Measurements from ENCODE around the gene SLFN5. TPM values are rescaled to one million over a fixed set of nuclear protein-coding genes. Genes with fewer than 3 reads are reported as not detected.

Gene SLFN5
- total and polyA plus RNA-seq, 4 donors: 8.5 to 51.7 (median 30.8) TPM

GRCh38 chr17:35283767-35284166, 40.9 kb downstream of the SLFN5 start:
- no peak overlapping the region for H3K27ac ChIP-seq (ENCODE audit: low read depth in 1 of 2, low read length in 1 of 2)
- no peak for DNase-seq
- no peaks in the 10 kb centered on the region for H3K27me3 ChIP-seq (ENCODE audit: control insufficient read depth in 3 of 3, insufficient read depth in 3 of 3, low read length in 2 of 3)
- no peak overlapping the region for H3K9ac ChIP-seq (ENCODE audit: insufficient read depth in 1 of 2, low read length in 2 of 2)
- H3K36me3 ChIP-seq (ENCODE audit: control insufficient read depth in 4 of 4, insufficient read depth in 4 of 4, low read length in 4 of 4): no peaks in the 10 kb centered on the region
- ATAC-seq (ENCODE audit: insufficient read depth, low FRiP score): no peak
- no peak overlapping the region for H3K4me3 ChIP-seq
- no peak for TF ChIP-seq CTCF (IDR thresholded peaks at IDR 0.05; ENCODE audit: control extremely low read depth, extremely low read depth)
- no peaks in the 10 kb centered on the region for H3K9me3 ChIP-seq (ENCODE audit: control insufficient read depth in 4 of 4, insufficient read depth in 3 of 4, low read length in 3 of 4)
- H3K4me1 ChIP-seq (ENCODE audit: control insufficient read depth in 5 of 5, insufficient read depth in 5 of 5, low read length in 5 of 5): no peaks in the 10 kb centered on the region

- TF ChIP-seq CTCF (IDR thresholded peaks at IDR 0.05; ENCODE audit: control extremely low read depth, extremely low read depth): no peak
- ATAC-seq (ENCODE audit: insufficient read depth, low FRiP score): no peak
- 84 to 88% methylated on average over 2 of the region's 2 CpGs for WGBS, 2 donors
Observed at GRCh38 chr17:35284955-35285354, 42.1 kb downstream of the SLFN5 start.

GRCh38 chr17:35286120-35286781, 43.4 kb downstream of the SLFN5 start:
- peaks cover 0 to 2% (median 2%) of the 10 kb centered on the region in 3 donors for H3K27me3 ChIP-seq (ENCODE audit: control insufficient read depth in 3 of 3, insufficient read depth in 3 of 3, low read length in 2 of 3)
- no peak for ATAC-seq (ENCODE audit: insufficient read depth, low FRiP score)
- H3K4me1 ChIP-seq (ENCODE audit: control insufficient read depth in 5 of 5, insufficient read depth in 5 of 5, low read length in 5 of 5): no peaks in the 10 kb centered on the region
- no peaks in the 10 kb centered on the region for H3K36me3 ChIP-seq (ENCODE audit: control insufficient read depth in 4 of 4, insufficient read depth in 4 of 4, low read length in 4 of 4)
- no peak overlapping the region for H3K9ac ChIP-seq (ENCODE audit: insufficient read depth in 1 of 2, low read length in 2 of 2)
- H3K4me3 ChIP-seq: no peak overlapping the region
- H3K9me3 ChIP-seq (ENCODE audit: control insufficient read depth in 4 of 4, insufficient read depth in 3 of 4, low read length in 3 of 4): no peaks in the 10 kb centered on the region
- no peak for TF ChIP-seq CTCF (IDR thresholded peaks at IDR 0.05; ENCODE audit: control extremely low read depth, extremely low read depth)
- H3K27ac ChIP-seq (ENCODE audit: low read depth in 1 of 2, low read length in 1 of 2): no peak overlapping the region
- peak in 2 of 3 donors; percentile 22 to 37 for DNase-seq
- WGBS, 2 donors: 64 to 85% methylated on average over 2 of the region's 2 CpGs

More at GRCh38 chr17:35284955-35285354, 42.1 kb downstream of the SLFN5 start:
- no peaks in the 10 kb centered on the region for H3K4me1 ChIP-seq (ENCODE audit: control insufficient read depth in 5 of 5, insufficient read depth in 5 of 5, low read length in 5 of 5)
- H3K36me3 ChIP-seq (ENCODE audit: control insufficient read depth in 4 of 4, insufficient read depth in 4 of 4, low read length in 4 of 4): no peaks in the 10 kb centered on the region
- H3K4me3 ChIP-seq: no peak overlapping the region
- peaks cover 0 to 2% (median 0%) of the 10 kb centered on the region in 3 donors for H3K27me3 ChIP-seq (ENCODE audit: control insufficient read depth in 3 of 3, insufficient read depth in 3 of 3, low read length in 2 of 3)
- no peak overlapping the region for H3K9ac ChIP-seq (ENCODE audit: insufficient read depth in 1 of 2, low read length in 2 of 2)
- H3K9me3 ChIP-seq (ENCODE audit: control insufficient read depth in 4 of 4, insufficient read depth in 3 of 4, low read length in 3 of 4): no peaks in the 10 kb centered on the region
- no peak for DNase-seq
- no peak overlapping the region for H3K27ac ChIP-seq (ENCODE audit: low read depth in 1 of 2, low read length in 1 of 2)

Data from lung (tissue), 12 donors.